NT2/D1 (cell line): ENCODE data around the gene KRT9.
"Not testable (repeated sequence)": the region's sequence is repeated elsewhere in the genome, so short reads cannot be mapped to it uniquely, and the experiment has no call there.

Experiments
- DNase-seq: peaks from one replicate; pipeline ENCODE4 v3.0.0-alpha.2; 2011; ENCODE audit warnings: low read depth, low spot score
- H3K27me3 ChIP-seq: 2 replicates; pipeline ENCODE4 v1.6.0; 2011; ENCODE audit warnings: mild to moderate bottlenecking; ENCODE audit not compliant: insufficient read length, insufficient read depth
- H3K36me3 ChIP-seq: 2 replicates; pipeline ENCODE4 v1.6.1; 2011; ENCODE audit warnings: mild to moderate bottlenecking, low read length, mixed read lengths; ENCODE audit not compliant: insufficient read depth, insufficient read length
- H3K4me1 ChIP-seq: 2 replicates; pipeline ENCODE4 v1.5.1; 2011; ENCODE audit not compliant: insufficient read depth, insufficient read length
- H3K4me3 ChIP-seq: 2 replicates; pipeline ENCODE4 v1.5.1; 2011; ENCODE audit warnings: low read depth; ENCODE audit not compliant: insufficient read length
- H3K9ac ChIP-seq: 2 replicates; pipeline ENCODE4 v1.6.0; 2011; ENCODE audit warnings: low read depth; ENCODE audit not compliant: insufficient read length
- H3K9me3 ChIP-seq: 2 replicates; pipeline ENCODE4 v1.5.1; 2011; ENCODE audit warnings: mild to moderate bottlenecking, low read length; ENCODE audit not compliant: insufficient read depth
- SUZ12 ChIP-seq: IDR thresholded peaks from 2 replicates; pipeline ENCODE4 v1.6.1; 2011; ENCODE audit not compliant: insufficient read length, insufficient read depth; ENCODE audit errors: extremely low read depth
- YY1 ChIP-seq: IDR thresholded peaks from 2 replicates; pipeline ENCODE4 v1.6.1; 2011; ENCODE audit not compliant: insufficient read length, insufficient read depth
- ZNF274 ChIP-seq: IDR thresholded peaks from 2 replicates; pipeline ENCODE4 v1.6.1; 2011; ENCODE audit warnings: mild to moderate bottlenecking, low read depth, low read length

The KRT9 gene, protein sequence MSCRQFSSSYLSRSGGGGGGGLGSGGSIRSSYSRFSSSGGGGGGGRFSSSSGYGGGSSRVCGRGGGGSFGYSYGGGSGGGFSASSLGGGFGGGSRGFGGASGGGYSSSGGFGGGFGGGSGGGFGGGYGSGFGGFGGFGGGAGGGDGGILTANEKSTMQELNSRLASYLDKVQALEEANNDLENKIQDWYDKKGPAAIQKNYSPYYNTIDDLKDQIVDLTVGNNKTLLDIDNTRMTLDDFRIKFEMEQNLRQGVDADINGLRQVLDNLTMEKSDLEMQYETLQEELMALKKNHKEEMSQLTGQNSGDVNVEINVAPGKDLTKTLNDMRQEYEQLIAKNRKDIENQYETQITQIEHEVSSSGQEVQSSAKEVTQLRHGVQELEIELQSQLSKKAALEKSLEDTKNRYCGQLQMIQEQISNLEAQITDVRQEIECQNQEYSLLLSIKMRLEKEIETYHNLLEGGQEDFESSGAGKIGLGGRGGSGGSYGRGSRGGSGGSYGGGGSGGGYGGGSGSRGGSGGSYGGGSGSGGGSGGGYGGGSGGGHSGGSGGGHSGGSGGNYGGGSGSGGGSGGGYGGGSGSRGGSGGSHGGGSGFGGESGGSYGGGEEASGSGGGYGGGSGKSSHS

DNA sequence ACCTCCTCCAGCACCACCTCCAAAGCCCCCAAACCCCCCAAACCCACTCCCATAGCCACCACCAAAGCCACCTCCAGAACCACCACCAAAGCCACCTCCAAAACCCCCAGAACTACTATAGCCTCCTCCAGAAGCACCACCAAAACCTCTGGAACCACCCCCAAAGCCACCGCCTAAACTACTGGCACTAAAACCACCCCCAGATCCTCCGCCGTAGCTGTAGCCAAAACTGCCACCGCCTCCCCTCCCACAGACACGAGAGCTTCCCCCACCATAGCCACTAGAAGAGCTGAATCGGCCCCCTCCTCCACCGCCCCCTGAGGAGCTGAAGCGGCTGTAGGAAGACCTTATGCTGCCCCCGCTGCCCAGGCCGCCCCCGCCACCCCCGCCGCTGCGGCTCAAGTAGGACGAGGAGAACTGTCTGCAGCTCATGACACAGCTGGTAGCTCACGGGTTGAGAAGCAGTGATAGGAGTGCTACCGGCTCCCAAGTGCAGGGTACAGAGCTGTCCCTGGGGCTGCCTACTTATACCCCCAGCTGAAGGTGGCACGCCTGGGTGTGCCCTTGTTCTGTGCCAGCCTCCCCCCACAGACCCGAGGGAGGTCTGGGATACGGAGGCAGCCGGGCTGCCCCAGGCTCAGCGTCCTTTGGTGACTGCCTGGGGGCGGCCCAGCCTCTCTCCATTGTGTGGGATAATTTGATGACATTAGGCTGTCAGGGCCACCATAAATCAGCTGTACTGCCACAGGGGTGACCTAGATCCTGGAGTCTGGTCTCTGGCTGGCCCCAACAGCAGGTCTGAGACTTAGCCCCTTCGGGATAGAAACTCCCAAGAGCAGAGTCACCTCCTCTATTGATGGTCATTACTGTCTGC, at the start of gene KRT9:
Gene KRT9, minus strand, starts transcription at position 499 of the 874 bp plus-strand sequence. Its CDS starts 67 bp downstream, at position 432.
- Histone ChIP-seq H3K4me3 (no peak within 1 kb of the TSS), H3K4me1 (peaks cover 5% of the 10 kb centered on the region), H3K36me3 (no peaks in the 10 kb centered on the region), H3K9ac (no peak within 1 kb of the TSS), H3K9me3 (no peaks in the 10 kb centered on the region; the same call in 1 of the 2 replicates), H3K27me3 (no peaks in the 10 kb centered on the region)
- TF ChIP-seq YY1 (no peak), ZNF274 (no peak), SUZ12 (no peak)
- DNase-seq: no peak

DNA sequence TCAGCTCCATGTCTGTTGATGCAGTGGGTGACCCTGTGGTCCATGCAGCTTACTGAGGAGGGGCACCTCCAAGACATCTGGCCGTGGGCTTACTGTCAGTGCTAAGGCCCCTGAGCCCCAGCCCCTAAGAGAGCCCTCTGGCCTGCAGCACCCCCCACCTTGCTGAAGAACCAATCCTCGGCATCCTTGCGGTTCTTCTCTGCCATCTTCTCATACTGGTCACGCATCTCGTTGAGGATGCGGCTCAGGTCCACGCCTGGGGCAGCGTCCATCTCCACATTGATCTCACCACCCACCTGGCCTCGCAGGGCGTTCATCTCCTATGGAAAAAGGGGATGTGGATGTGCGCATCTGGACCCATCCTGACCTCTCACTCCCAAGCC, 49.6 kb upstream of the KRT9 start:
- H3K4me3 ChIP-seq: not testable (repeated sequence)

DNA sequence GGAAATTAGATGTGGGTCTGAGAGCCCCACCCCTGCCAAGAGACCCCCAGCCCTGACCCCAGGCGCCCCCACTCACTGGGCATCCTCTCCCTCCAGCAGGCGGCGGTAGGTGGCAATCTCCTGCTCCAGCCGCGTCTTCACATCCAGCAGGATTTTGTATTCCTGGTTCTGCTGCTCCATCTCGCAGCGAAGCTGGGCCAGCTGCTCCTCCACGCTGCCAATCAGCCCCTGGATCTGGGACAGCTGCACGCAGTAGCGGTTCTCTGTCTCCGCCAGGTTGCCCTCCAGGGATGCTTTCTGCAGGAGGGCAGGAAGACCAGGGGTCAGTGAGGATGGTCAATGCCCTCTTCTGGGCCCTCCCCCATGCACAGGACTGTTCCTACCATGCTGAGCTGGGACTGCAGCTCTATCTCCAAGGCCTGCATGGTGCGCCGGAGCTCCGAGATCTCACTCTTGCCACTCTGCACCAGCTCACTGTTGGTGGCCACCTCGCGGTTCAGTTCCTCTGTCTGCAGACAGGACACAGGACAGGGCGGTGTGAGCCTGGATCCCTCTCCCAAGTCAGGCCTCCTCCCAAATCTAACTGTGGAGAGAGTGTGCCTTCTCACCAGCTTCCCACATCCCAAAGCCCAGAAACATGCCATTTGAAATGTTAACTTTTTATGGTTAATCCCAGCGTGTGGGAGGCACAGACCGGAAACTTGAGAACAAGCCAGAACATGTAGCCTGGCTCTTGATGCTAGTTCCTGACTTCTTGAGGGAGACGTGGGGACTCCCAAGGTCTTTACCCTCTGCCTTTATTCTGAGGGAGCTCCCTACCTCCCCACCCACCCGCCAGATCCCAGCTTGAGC, 49.0 kb upstream of the KRT9 start:
- DNase-seq: no peak
- TF ChIP-seq ZNF274: no peak
- TF ChIP-seq SUZ12: no peak
- no peak for TF ChIP-seq YY1

More for the DNA sequence above, 49.6 kb upstream of the KRT9 start:
- not testable (repeated sequence) for DNase-seq, H3K36me3 ChIP-seq, H3K9me3 ChIP-seq, H3K27me3 ChIP-seq, H3K9ac ChIP-seq
- H3K4me1 ChIP-seq: peaks cover 36% of the 10 kb centered on the region

GRCh38 chr17:41619927-41620582, 48.2 kb upstream of the KRT9 start:
- DNase-seq, H3K9me3 ChIP-seq, H3K27me3 ChIP-seq, H3K9ac ChIP-seq, H3K36me3 ChIP-seq, H3K4me3 ChIP-seq: not testable (repeated sequence)
- peaks cover 43% of the 10 kb centered on the region for H3K4me1 ChIP-seq

More for the DNA sequence above, 49.0 kb upstream of the KRT9 start:
- Histone ChIP-seq H3K4me1 (peaks cover 41% of the 10 kb centered on the region), H3K36me3 (no peaks in the 10 kb centered on the region), H3K9ac (no peak overlapping the region), H3K27me3 (no peaks in the 10 kb centered on the region), H3K4me3 (no peak overlapping the region), H3K9me3 (no peaks in the 10 kb centered on the region)

DNA sequence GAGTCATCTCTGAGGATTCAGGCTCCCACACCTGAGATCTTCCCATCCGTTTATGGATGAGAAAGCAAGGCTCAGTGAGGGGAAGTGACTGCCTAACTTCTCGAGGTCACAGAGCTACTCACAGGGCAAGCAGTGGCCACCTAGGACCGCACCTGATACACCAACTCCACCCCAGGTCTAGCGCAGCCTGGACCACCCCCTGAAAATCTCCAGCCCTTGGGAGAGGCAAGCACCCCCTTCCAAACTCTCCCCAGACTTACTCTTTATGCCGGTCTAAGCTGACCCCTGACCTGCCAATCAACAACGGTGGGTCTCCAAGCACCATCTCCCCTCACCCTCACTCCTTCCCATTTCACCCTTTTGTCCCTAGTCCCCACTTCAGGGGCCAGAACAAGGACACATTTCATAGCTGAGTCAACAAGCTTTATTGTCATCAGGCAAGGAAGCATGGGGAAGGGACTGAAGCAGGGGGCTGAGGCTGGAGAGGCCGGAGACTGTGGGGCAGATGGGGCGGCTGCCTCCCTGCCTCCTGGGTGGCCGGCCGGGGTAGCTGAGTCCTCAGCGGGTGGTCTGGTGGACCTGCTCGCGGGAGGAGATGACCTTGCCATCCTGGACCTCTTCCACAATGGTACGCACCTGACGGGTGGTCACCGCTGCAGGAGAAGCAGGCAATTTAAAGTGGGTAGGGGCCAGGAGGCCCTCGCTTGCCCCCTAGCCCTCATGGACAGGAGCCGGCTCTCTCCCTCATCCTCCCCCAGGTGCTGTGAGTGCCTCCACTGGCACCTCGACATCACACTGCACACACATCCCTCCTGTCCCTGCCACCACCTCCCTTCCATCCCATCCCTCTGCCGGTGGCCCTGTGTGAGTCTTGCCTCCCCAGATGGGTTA, 47.4 kb upstream of the KRT9 start:
- H3K27me3 ChIP-seq: no peaks in the 10 kb centered on the region
- TF ChIP-seq YY1 (no peak), SUZ12 (no peak)
- no peak overlapping the region for H3K9ac ChIP-seq
- H3K4me1 ChIP-seq: peaks cover 41% of the 10 kb centered on the region
- no peak for DNase-seq
- H3K4me3 ChIP-seq: no peak overlapping the region
- no peaks in the 10 kb centered on the region for H3K9me3 ChIP-seq
- no peaks in the 10 kb centered on the region for H3K36me3 ChIP-seq
